K562 (cell line): ENCODE results near the gene SNAP23. TPM values are rescaled to one million over a fixed set of nuclear protein-coding genes. Genes with fewer than 3 reads are reported as not detected.

ENCODE experiments used
- ATF7 ChIP-seq: fragments of 450-650 bp; IDR thresholded peaks from 2 replicates; pipeline ENCODE4 v1.7.1; 2014; ENCODE audit warnings: mild to moderate bottlenecking, moderate library complexity
- CHAMP1 ChIP-seq: fragments of 450-650 bp; IDR thresholded peaks from 2 replicates; pipeline ENCODE4 v1.6.1; 2016; ENCODE audit warnings: mild to moderate bottlenecking
- KDM2B ChIP-seq: fragments of 250-450 bp; sonication (Bioruptor Pico); IDR thresholded peaks from 2 replicates; pipeline ENCODE4 v1.8.0; 2021; ENCODE audit warnings: mild to moderate bottlenecking, moderate library complexity
- KDM4B ChIP-seq, 2 experiments: fragments of 450-650 bp in 1 of 2; sonication (generic) in 1 of 2; IDR thresholded peaks; 2 replicates each; pipeline ENCODE4 v1.6.1; 2016 to 2017; ENCODE audit warnings: borderline replicate concordance in 2 of 2, antibody characterized with exemption in 1 of 2, low read depth in 1 of 2, mild to moderate bottlenecking in 1 of 2
- KLF10 ChIP-seq: fragments of 250-450 bp; sonication (Bioruptor Pico); IDR thresholded peaks from 2 replicates; pipeline ENCODE4 v1.6.1; 2021; ENCODE audit warnings: matching md5 sums
- NELFE ChIP-seq: IDR thresholded peaks from 2 replicates; pipeline ENCODE4 v1.6.1; 2011; ENCODE audit warnings: mild to moderate bottlenecking; ENCODE audit not compliant: insufficient read depth, insufficient read length
- NR2C2 ChIP-seq, 2 experiments: fragments of 200-800 bp in 1 of 2; sonication (Bioruptor generic) in 1 of 2; sonication (generic) in 1 of 2; formaldehyde crosslinking in 1 of 2; IDR thresholded peaks; 2 replicates each; pipeline versions ENCODE4 v1.6.1 to v1.8.0; 2016 to 2022; ENCODE audit warnings: mild to moderate bottlenecking in 1 of 2, missing compliant biosample characterization in 1 of 2, missing genetic modification characterization in 1 of 2, missing genetic modification reagents in 1 of 2
- POLR2AphosphoS2 ChIP-seq: IDR thresholded peaks from 2 replicates; pipeline ENCODE4 v1.6.1; 2012; ENCODE audit warnings: low read length, improper control_type of control experiment
- RAD51 ChIP-seq: fragments of 450-650 bp; IDR thresholded peaks from 2 replicates; pipeline ENCODE4 v1.7.1; 2016; ENCODE audit warnings: low read depth, mild to moderate bottlenecking, borderline replicate concordance
- TFAM ChIP-seq: fragments of 250-450 bp; sonication (Bioruptor Pico); conservative IDR thresholded peaks from 2 replicates; pipeline ENCODE4 v1.5.0; 2021; ENCODE audit warnings: mild to moderate bottlenecking, moderate library complexity
- XRCC3 ChIP-seq: fragments of 450-650 bp; IDR thresholded peaks from 2 replicates; pipeline ENCODE4 v1.6.1; 2017; ENCODE audit warnings: mild to moderate bottlenecking, moderate library complexity
- ZNF280B ChIP-seq: fragments of 250-450 bp; sonication (Bioruptor Pico); IDR thresholded peaks from 2 replicates; pipeline ENCODE4 v1.5.1; 2021; ENCODE audit warnings: mild to moderate bottlenecking
- ZNF431 ChIP-seq: sonication (generic); formaldehyde crosslinking; IDR thresholded peaks from 2 replicates; pipeline ENCODE4 v1.8.0; 2022; ENCODE audit warnings: mild to moderate bottlenecking, missing genetic modification reagents
- ZNF589 ChIP-seq: fragments of 200-800 bp; sonication (Bioruptor generic); IDR thresholded peaks from 2 replicates; pipeline ENCODE4 v1.6.1; 2016; ENCODE audit warnings: low read depth, missing genetic modification characterization, missing compliant biosample characterization
- polyA plus RNA-seq, 8 experiments: library from polyadenylated mRNA; depleted of rRNA in 4 of 8; stranded (reverse) in 5 of 8; unstranded in 3 of 8; fragments of >200 nt; fragmentation: Nextera tagmentation in 2 of 8; fragmentation: Illumina TruSeq in 1 of 8; extraction: Ambion mirVana in 2 of 8; extraction: Trizol in 1 of 8; gene quantifications; 2 replicates each; pipeline versions ENCODE4 v1.2.1 to v1.2.3, GENCODE V29; 2011 to 2014; ENCODE audit warnings: inconsistent platforms in 1 of 8, missing spikeins in 1 of 8
- total RNA-seq, 7 experiments: library from RNA; depleted of rRNA in 6 of 7; stranded (reverse); fragments of >200 nt in 6 of 7; fragmentation: Illumina TruSeq in 2 of 7; extraction: Trizol in 2 of 7; gene quantifications; 2 replicates each; pipeline versions ENCODE4 v1.2.1 to v1.2.3, GENCODE V29; 2011 to 2021; ENCODE audit warnings: low replicate concordance in 1 of 7
- TF ChIP-seq, protein P1 (sequence below): fragments of 450-650 bp; IDR thresholded peaks from 2 replicates; pipeline ENCODE4 v1.6.1; 2018; ENCODE audit not compliant: partially characterized antibody
- TF ChIP-seq, protein P2 (sequence below): sonication (generic); IDR thresholded peaks from 2 replicates; pipeline ENCODE4 v1.6.1; 2016

The SNAP23 gene
- total and polyA plus RNA-seq, 9 of the 15 experiments (the other 6 are each of a cell fraction or from before 2014, with no cell fraction given), result 78.9 to 168 (median 117) TPM

DNA sequence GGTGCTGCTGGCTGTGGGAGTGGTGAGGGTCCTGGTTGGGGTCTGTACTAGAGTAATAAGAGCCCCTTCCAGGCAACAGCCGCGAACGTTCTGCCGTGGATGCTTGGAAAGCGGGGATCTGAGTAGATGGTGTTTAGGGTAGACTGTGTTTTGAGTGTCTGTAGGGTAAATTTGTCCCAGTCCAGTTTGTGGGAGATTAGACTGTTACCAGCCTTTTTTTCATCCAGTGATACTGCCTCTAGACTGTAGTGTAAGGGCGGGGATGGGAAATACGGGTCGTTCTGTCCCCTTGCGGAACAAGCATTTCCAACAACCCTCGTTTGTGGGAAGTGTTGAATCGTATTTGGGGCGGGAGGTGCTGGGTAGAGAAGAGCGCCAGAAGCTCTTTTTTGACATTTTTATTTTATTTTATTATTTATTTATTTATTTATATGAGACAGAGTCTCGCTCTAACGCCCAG, 53.6 kb downstream of the SNAP23 start (continued):
- TF ChIP-seq RAD51, result no peak
- no peak for TF ChIP-seq ZNF280B (CRISPR knock-in tag)
- no peak for TF ChIP-seq NR2C2 (CRISPR knock-in tag; IDR thresholded peaks at IDR 0.05)
- TF ChIP-seq NR2C2 (tag; IDR thresholded peaks at IDR 0.05), result no peak
- no peak for TF ChIP-seq TFAM
- 0 out of 4 replicates have a peak, but pooled peaks of 1 of the 2 experiments have one; percentile 46 for TF ChIP-seq KDM4B (IDR thresholded peaks at IDR 0.05; ENCODE audit: borderline replicate concordance in 2 of 2, low read depth in 1 of 2)
- no peak for TF ChIP-seq ZNF589 (CRISPR knock-in tag)
- no peak for TF ChIP-seq NELFE
- TF ChIP-seq, protein P1, sequence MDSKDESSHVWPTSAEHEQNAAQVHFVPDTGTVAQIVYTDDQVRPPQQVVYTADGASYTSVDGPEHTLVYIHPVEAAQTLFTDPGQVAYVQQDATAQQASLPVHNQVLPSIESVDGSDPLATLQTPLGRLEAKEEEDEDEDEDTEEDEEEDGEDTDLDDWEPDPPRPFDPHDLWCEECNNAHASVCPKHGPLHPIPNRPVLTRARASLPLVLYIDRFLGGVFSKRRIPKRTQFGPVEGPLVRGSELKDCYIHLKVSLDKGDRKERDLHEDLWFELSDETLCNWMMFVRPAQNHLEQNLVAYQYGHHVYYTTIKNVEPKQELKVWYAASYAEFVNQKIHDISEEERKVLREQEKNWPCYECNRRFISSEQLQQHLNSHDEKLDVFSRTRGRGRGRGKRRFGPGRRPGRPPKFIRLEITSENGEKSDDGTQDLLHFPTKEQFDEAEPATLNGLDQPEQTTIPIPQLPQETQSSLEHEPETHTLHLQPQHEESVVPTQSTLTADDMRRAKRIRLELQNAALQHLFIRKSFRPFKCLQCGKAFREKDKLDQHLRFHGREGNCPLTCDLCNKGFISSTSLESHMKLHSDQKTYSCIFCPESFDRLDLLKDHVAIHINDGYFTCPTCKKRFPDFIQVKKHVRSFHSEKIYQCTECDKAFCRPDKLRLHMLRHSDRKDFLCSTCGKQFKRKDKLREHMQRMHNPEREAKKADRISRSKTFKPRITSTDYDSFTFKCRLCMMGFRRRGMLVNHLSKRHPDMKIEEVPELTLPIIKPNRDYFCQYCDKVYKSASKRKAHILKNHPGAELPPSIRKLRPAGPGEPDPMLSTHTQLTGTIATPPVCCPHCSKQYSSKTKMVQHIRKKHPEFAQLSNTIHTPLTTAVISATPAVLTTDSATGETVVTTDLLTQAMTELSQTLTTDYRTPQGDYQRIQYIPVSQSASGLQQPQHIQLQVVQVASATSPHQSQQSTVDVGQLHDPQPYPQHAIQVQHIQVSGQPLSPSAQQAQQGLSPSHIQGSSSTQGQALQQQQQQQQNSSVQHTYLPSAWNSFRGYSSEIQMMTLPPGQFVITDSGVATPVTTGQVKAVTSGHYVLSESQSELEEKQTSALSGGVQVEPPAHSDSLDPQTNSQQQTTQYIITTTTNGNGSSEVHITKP, result no peak
- TF ChIP-seq CHAMP1, result no peak
- TF ChIP-seq POLR2AphosphoS2, result no peak
- TF ChIP-seq XRCC3, result no peak
- no peak for TF ChIP-seq KLF10 (CRISPR knock-in tag)
- no peak for TF ChIP-seq ATF7
- peak; percentile 5; the same call in 1 of the 2 replicates for TF ChIP-seq ZNF431 (CRISPR knock-in tag)
- TF ChIP-seq, protein P2, sequence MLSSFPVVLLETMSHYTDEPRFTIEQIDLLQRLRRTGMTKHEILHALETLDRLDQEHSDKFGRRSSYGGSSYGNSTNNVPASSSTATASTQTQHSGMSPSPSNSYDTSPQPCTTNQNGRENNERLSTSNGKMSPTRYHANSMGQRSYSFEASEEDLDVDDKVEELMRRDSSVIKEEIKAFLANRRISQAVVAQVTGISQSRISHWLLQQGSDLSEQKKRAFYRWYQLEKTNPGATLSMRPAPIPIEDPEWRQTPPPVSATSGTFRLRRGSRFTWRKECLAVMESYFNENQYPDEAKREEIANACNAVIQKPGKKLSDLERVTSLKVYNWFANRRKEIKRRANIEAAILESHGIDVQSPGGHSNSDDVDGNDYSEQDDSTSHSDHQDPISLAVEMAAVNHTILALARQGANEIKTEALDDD, result no peak
- TF ChIP-seq KDM2B (CRISPR knock-in tag), result no peak
